Measurements from ENCODE around the gene PCYT2. TPM values are rescaled to one million over a fixed set of nuclear protein-coding genes. Genes with fewer than 3 reads are reported as not detected.

Gene PCYT2
- polyA plus RNA-seq, 3 donors, result 30.4 to 76.4 (median 54.3) TPM

DNA sequence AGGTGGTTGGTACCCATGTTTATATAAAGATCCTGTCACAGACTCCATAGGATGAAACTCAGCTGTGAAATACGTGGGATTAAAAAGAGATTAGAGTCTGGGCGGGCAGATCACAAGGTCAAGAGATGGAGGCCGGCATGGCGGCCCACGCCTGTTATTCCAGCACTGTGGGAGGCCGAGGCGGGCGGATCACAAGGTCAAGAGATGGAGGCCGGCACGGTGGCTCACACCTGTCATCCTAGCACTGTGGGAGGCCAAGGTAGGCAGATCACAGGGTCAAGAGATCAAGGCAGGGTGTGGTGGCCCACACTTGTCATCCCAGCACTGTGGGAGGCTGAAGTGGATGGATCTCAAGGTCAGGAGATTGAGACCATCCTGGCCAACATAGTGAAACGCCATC is 15.8 kb downstream of the PCYT2 start:
- 87 to 94% (median 93%) methylated on average over 11 of the region's 11 CpGs for WGBS, 3 donors
- no peak overlapping the region for H3K27ac ChIP-seq (ENCODE audit: low read depth, low read length)

DNA sequence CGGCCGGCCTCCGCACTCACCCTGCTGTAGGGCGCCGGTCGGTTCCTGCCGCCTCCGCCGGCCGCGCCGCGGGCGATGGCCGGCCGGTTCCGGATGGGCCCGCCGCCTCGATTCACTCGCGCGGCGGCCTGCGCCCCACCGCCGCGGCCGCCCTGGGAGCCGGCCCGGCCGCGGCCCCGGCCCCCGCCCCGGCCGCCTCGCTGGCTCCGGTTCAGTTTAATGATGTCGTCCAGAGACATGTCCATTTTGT is 20.0 kb downstream of the PCYT2 start:
- H3K27ac ChIP-seq (ENCODE audit: low read depth, low read length), result peak overlapping the region; percentile 78
- WGBS, 3 donors, result 0 to 2% (median 1%) methylated on average over 15 to 40 of the region's 40 CpGs

DNA sequence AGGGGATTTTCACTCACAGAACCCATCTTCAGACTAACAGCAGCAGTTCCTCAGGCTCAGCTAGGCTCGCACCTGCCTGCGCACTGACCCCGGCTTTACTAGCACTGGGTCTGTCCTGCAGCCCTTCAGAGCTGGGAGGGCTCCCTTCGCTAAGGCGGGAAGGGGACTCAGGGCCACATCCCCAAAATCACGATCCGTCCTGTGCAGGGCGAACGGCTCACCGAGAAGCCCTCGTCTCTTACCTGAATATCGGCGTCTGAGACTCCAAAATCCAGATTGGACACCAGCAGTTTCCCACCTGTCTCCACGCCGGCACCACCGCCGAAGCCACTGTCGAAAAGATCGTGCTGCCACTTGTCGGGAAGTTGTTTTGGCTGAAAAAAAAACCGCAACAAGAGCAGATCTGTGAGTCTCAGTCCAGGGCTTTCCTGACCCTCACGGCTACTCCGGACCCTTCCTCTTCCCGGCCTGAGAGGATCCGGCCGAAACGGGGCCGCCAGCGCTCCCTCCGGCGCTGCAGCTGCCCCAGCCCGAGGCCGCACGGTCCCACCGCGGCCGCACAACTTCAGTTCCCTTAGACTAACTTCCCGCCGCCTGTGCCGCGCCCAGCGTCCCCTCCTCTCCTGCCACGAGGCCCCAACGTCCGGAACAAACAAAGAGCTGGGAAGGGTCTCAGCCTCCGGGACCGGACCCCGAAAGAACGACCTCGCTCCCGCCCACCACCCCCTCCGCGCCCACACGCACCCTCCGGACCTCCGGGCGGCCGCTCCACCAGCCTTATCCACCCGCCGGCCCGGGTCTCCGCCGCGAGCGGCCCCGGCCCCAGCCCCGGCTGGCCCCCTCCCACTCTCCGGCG is 20.5 kb downstream of the PCYT2 start:
- 6 to 8% (median 7%) methylated on average over 57 to 69 of the region's 69 CpGs for WGBS, 3 donors
- peak overlapping the region; percentile 78 for H3K27ac ChIP-seq (ENCODE audit: low read depth, low read length)

DNA sequence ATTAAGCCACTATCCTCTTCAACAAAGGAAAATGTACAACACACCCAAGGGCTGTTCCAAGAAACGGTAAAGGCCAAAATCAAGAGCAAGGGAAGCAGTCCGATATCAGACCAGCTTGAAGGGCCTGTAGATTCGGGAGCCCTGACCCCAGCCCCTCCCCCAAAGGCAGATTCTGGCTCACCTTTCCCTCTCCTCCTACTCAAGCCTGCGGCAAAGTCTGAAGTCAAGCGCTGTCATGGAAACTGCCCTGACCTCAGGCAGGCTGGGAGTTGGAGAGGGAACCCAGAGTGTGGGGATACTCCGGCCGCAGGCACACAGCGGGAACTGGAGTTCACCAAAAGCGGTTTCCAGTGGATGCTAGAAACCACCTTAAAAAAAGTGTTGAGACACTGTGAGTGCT is 21.6 kb downstream of the PCYT2 start:
- H3K27ac ChIP-seq (ENCODE audit: low read depth, low read length), result no peak overlapping the region
- WGBS, 3 donors, result 85 to 94% (median 91%) methylated on average over 9 of the region's 9 CpGs

GRCh38 chr17:81888988-81889595 is 22.1 kb downstream of the PCYT2 start:
- 90 to 92% (median 90%) methylated on average over 16 of the region's 16 CpGs for WGBS, 3 donors
- no peak overlapping the region for H3K27ac ChIP-seq (ENCODE audit: low read depth, low read length)

DNA sequence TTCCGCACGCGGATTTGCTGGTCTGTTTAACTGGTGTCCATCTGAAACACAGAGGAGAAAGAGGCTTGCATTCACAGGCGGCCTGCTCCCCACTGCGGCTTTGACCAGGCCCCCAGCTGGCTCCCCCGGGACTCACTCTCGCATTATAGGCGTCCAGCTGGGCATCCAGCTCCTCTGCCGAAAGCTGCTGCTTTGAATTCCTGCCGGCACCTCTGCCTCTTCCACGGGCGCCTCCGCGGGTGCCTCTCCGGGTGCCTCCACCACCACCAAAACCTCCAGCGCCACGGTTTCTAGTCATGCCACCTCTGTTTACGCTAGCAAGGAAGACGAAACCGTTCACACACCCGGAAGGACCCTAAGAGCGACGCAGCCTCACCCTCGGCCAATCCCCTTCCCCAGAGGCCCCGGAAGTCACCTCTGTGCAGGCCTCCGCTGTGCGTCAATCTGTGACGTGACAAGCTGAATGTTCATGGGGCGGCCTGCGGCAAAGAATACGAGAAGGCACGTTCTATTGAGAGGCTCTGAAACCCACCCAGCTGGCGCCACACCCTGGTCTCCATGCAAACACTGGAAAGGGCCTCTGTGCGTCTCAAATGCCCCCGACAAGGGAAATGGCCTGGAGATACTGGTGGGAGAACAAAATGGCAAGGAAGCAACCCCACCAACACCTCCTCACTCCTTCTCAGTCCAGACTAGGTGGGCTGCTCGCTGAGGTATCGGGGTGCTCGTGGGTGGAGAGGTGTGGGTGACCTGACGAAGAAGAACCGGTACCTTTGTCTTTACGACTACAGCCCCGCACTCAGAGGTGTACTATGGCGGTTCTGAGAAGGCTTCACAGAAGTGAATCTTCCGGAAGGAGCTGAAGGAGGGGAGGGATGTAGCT is 22.9 kb downstream of the PCYT2 start:
- WGBS, 3 donors, result 93 to 95% (median 93%) methylated on average over 44 of the region's 44 CpGs
- H3K27ac ChIP-seq (ENCODE audit: low read depth, low read length), result no peak overlapping the region

DNA sequence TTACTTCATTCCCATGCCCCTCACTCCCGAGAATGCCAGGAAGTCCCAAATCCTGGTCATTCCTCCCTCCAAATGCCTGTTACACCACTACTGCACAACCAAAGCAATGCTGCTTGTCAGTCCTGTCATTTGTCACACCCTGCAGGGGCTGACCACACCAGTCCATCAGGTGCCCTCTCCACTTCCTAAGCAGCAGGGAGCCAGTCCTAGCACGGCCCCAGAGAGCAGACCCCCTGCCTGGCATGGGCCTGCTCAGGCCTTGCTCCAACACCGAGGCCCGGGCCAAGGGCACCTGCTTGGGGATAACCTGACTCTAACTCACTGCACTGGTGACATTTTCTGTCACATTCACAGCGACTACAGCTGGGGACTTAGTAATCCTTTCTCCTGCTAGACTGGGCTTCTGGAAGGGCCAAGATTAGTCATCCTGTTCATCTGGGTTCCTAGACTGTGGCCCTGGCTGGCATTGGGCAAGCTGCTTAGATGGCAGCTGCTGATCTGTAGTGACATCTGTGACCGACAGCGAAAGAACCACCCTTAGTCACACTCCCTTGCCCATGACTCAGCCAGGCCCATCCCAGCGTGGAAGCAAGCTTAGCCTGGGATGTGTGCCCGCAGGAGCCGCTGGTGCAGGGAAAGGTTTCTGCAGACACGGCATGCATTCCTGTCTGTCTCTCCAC is 25.2 kb downstream of the PCYT2 start:
- 90 to 94% (median 92%) methylated on average over 11 of the region's 11 CpGs for WGBS, 3 donors
- H3K27ac ChIP-seq (ENCODE audit: low read depth, low read length), result no peak overlapping the region

DNA sequence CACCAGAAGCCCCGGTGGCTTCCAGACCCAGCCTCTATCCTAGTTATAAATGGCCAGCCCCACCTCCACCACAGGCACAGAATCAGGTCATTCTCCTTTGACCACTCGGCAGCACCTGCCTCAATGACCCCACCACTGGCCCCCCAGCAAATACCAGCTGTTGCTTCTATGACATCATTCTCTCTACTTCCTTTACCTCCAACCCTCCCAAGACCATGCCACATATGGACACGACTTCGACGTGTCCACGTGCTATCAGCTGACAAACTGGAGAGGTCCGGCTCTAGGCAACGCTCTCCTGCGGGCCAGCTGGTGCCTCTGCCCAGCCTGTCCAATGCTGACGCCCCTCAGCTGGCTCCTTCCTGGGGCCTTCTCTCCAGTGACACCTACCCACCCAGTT is 25.7 kb downstream of the PCYT2 start:
- H3K27ac ChIP-seq (ENCODE audit: low read depth, low read length), result no peak overlapping the region
- WGBS, 3 donors, result 89 to 91% (median 91%) methylated on average over 10 of the region's 10 CpGs

GRCh38 chr17:81884968-81885367 is 26.2 kb downstream of the PCYT2 start:
- WGBS, 3 donors, result 93 to 95% (median 94%) methylated on average over 5 of the region's 5 CpGs

GRCh38 chr17:81884520-81884919 is 26.7 kb downstream of the PCYT2 start:
- WGBS, 3 donors, result 53 to 75% (median 65%) methylated on average over 11 of the region's 11 CpGs
- no peak overlapping the region for H3K27ac ChIP-seq (ENCODE audit: low read depth, low read length)

More at GRCh38 chr17:81884968-81885367, 26.2 kb downstream of the PCYT2 start:
- H3K27ac ChIP-seq (ENCODE audit: low read depth, low read length), result no peak overlapping the region

- WGBS, 3 donors, result 86 to 87% (median 87%) methylated on average over 5 of the region's 5 CpGs
Observed at GRCh38 chr17:81879121-81879520, 32.1 kb downstream of the PCYT2 start.

DNA sequence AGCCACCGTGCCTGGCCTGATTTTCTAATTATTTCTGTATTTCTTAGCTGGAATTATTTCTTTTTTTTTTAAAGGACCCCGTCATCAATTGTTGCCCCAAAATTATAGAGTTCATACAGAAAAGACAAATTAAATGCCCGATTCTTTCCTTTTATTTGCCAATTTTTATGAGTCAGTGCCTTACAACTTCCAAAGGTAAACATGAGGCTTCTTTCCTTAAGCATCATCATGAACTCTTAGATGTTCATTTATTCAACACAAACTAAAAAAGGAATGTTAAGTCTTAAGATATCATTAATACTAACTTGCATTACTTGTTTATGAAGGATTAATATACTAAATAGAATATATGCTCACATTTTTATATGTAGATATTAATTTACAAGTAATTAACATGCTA is 32.9 kb downstream of the PCYT2 start:
- 93 to 96% (median 94%) methylated on average over 3 of the region's 3 CpGs for WGBS, 3 donors
- no peak overlapping the region for H3K27ac ChIP-seq (ENCODE audit: low read depth, low read length)

More at GRCh38 chr17:81879121-81879520, 32.1 kb downstream of the PCYT2 start:
- H3K27ac ChIP-seq (ENCODE audit: low read depth, low read length), result no peak overlapping the region

DNA sequence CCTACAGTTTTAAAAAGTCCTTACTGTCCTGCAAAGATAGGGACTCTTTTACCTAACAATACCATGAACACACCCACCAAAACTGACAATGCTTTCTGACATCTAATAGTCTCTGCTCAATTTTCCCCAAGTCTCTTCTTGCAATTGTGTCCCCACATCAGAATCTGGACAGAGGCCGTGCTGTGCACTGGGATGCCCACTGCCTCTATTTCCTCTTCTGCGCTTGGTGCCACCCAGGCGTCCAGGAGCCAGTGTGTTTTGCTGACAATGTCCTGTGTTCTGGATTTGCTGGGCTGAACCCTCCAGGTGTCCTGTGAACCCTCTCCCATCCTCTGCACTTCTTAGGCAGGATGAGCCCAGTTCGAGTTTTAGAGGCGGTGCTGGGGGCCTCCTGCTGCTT is 33.6 kb downstream of the PCYT2 start:
- H3K27ac ChIP-seq (ENCODE audit: low read depth, low read length), result no peak overlapping the region
- WGBS, 3 donors, result 93 to 97% (median 96%) methylated on average over 5 of the region's 5 CpGs

DNA sequence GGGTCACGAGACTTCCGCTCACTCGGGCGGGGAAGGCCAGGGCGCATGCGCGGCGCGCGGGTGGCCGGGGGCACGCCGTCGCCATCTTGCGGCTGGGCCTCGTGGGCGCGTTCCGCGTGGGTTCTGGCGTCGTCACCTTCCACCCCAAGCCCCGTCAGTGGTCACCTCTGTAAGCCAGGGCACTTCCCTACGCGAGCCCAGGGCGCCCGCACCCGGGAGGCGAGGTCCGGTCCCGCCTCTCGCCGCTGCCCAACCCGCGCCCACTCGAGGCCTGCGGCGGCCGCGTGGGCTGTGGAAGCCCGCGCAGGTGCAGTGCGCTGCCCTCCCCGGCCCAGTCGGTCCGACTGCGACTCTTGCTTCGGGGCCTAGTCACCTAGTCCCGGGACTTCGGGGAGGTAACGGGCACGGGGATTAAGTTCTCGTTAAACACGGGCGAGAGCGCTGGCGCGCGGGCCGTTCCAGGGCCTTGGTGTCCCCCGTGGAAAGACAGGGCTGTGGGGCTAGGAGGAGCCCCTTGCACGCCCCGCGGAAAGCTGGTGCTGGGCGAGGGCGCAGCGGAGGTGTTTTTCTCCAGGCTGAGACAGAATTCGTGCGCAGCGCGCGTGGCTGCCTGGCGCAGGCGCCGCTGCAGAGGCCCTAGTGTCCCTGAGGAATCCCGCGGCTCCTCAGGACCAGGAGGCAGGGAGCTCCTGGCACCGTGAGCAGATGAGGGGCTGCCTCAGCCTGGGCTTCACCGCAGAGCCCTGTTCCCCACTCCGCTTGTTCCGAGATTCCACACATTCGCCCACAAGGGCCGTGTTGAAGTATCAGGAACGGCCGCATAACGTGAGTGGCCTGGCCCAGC is 39.6 kb downstream of the PCYT2 start:
- WGBS, 3 donors, result 0 to 1% (median 1%) methylated on average over 81 to 86 of the region's 86 CpGs
- peak overlapping the region; percentile 99 for H3K27ac ChIP-seq (ENCODE audit: low read depth, low read length)

DNA sequence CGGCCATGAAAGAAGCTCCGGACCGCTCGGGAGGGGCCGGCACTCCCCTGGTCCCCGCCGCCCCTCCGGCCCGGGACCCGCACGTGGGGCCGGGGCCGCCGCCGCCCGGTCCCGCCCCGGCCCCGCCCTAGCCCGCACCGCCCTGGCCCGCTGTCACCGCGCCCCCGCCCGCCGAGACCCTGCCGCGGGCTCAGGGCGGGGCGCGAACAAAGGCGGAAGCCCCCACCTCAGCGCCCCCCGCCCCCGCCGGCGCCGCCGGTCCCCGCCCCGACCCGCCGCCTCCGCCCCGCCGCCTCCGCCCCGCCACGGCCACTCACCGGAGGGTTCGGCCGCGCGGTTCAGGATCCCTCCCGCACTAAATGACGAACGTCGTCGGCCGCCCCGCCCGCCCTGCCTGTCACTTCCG is 40.2 kb downstream of the PCYT2 start, which contains the start of gene ARHGDIA:
Gene ARHGDIA (minus strand): TSS at position 357 of the 406 bp plus-strand sequence. CDS start 1,407 bp downstream, outside the sequence.
- WGBS, 3 donors, result 0 to 1% (median 1%) methylated on average over 16 to 61 of the region's 64 CpGs
- peak within 1 kb of the TSS; percentile 99 for H3K27ac ChIP-seq (ENCODE audit: low read depth, low read length)

- WGBS, 3 donors, result 1 to 3% (median 1%) methylated on average over 39 to 65 of the region's 65 CpGs
- peak overlapping the region; percentile 99 for H3K27ac ChIP-seq (ENCODE audit: low read depth, low read length)
Observed at GRCh38 chr17:81870131-81870980, 40.8 kb downstream of the PCYT2 start.
